K562 (cell line): ENCODE results near the gene FANCD2. TPM values are rescaled to one million over a fixed set of nuclear protein-coding genes. Genes with fewer than 3 reads are reported as not detected.

Source experiments
- E2F3 ChIP-seq: fragments of 250-450 bp; sonication (Bioruptor Pico); IDR thresholded peaks from 2 replicates; pipeline ENCODE4 v1.4.0; 2020; ENCODE audit warnings: mild to moderate bottlenecking
- EP300 ChIP-seq: IDR thresholded peaks from 2 replicates; pipeline ENCODE4 v1.6.1; 2012; ENCODE audit warnings: low read length, improper control_type of control experiment
- JUNB ChIP-seq: fragments of 450-650 bp; formaldehyde crosslinking; conservative IDR thresholded peaks from 2 replicates; pipeline ENCODE4 v1.4.0; 2020; ENCODE audit warnings: mild to moderate bottlenecking
- MAZ ChIP-seq, 2 experiments: fragments of 450-650 bp in 1 of 2; sonication (generic) in 1 of 2; formaldehyde crosslinking; IDR thresholded peaks in 1 of 2; conservative IDR thresholded peaks in 1 of 2; 2 replicates each; pipeline versions ENCODE4 v1.4.0 to v1.5.0; 2020; ENCODE audit warnings: mild to moderate bottlenecking in 1 of 2, missing genetic modification reagents in 1 of 2
- MYC ChIP-seq, 2 experiments: fragments of 250-450 bp in 1 of 2; sonication (Bioruptor Pico) in 1 of 2; IDR thresholded peaks; 2 replicates each; pipeline versions ENCODE4 v1.5.1 to v1.6.1; 2012 to 2021; ENCODE audit warnings: low read depth in 2 of 2, borderline replicate concordance in 1 of 2, improper control_type of control experiment in 1 of 2, low read length in 1 of 2, mild to moderate bottlenecking in 1 of 2, moderate library complexity in 1 of 2
- NR2C1 ChIP-seq, 2 experiments: fragments of 450-650 bp; IDR thresholded peaks; 2 replicates each; pipeline ENCODE4 v1.6.1; 2017; ENCODE audit warnings: mild to moderate bottlenecking in 2 of 2, antibody characterized with exemption in 1 of 2, inconsistent platforms in 1 of 2, missing compliant biosample characterization in 1 of 2, missing genetic modification characterization in 1 of 2
- POLR2A ChIP-seq: fragments of 450-650 bp; conservative IDR thresholded peaks from 2 replicates; pipeline ENCODE4 v1.6.1; 2016
- RAD51 ChIP-seq: fragments of 450-650 bp; IDR thresholded peaks from 2 replicates; pipeline ENCODE4 v1.7.1; 2016; ENCODE audit warnings: low read depth, mild to moderate bottlenecking, borderline replicate concordance
- SMAD4 ChIP-seq: fragments of 250-450 bp; sonication (Bioruptor Pico); conservative IDR thresholded peaks from 2 replicates; pipeline ENCODE4 v1.8.0; 2021; ENCODE audit warnings: inconsistent platforms, mild to moderate bottlenecking, moderate library complexity
- STAG1 ChIP-seq: sonication (generic); formaldehyde crosslinking; IDR thresholded peaks from 2 replicates; pipeline ENCODE4 v1.5.0; 2020; ENCODE audit warnings: missing genetic modification reagents, borderline replicate concordance
- ZFP36 ChIP-seq: fragments of 150-350 bp; IDR thresholded peaks from 2 replicates; pipeline ENCODE4 v1.6.1; 2018; ENCODE audit warnings: low read length, low read depth; ENCODE audit not compliant: partially characterized antibody
- ZNF24 ChIP-seq: fragments of 450-650 bp; IDR thresholded peaks from 2 replicates; pipeline ENCODE4 v1.6.1; 2016
- ZNF347 ChIP-seq: fragments of 450-650 bp; formaldehyde crosslinking; IDR thresholded peaks from 2 replicates; pipeline ENCODE4 v1.4.0; 2020; ENCODE audit warnings: low read depth, mild to moderate bottlenecking, moderate library complexity
- ZNF644 ChIP-seq: fragments of 200-800 bp; sonication (Bioruptor generic); IDR thresholded peaks from 2 replicates; pipeline ENCODE4 v1.6.1; 2016; ENCODE audit warnings: low read depth, missing genetic modification characterization, missing compliant biosample characterization
- ZNF668 ChIP-seq: fragments of 250-450 bp; sonication (Bioruptor Pico); IDR thresholded peaks from 2 replicates; pipeline ENCODE4 v1.8.0; 2022; ENCODE audit warnings: mild to moderate bottlenecking, inconsistent platforms
- polyA plus RNA-seq, 8 experiments: library from polyadenylated mRNA; depleted of rRNA in 4 of 8; stranded (reverse) in 5 of 8; unstranded in 3 of 8; fragments of >200 nt; fragmentation: Nextera tagmentation in 2 of 8; fragmentation: Illumina TruSeq in 1 of 8; extraction: Ambion mirVana in 2 of 8; extraction: Trizol in 1 of 8; gene quantifications; 2 replicates each; pipeline versions ENCODE4 v1.2.1 to v1.2.3, GENCODE V29; 2011 to 2014; ENCODE audit warnings: inconsistent platforms in 1 of 8, missing spikeins in 1 of 8
- total RNA-seq, 7 experiments: library from RNA; depleted of rRNA in 6 of 7; stranded (reverse); fragments of >200 nt in 6 of 7; fragmentation: Illumina TruSeq in 2 of 7; extraction: Trizol in 2 of 7; gene quantifications; 2 replicates each; pipeline versions ENCODE4 v1.2.1 to v1.2.3, GENCODE V29; 2011 to 2021; ENCODE audit warnings: low replicate concordance in 1 of 7
- TF ChIP-seq, protein P1 (sequence below), 2 experiments: fragments of 450-650 bp; IDR thresholded peaks; 2 replicates each; pipeline ENCODE4 v1.6.1; 2016; ENCODE audit warnings: mild to moderate bottlenecking in 2 of 2, borderline replicate concordance in 1 of 2, low read depth in 1 of 2, moderate library complexity in 1 of 2
- TF ChIP-seq, protein P2 (sequence below), 2 experiments: fragments of 450-650 bp in 1 of 2; sonication (generic) in 1 of 2; formaldehyde crosslinking; conservative IDR thresholded peaks; 2 replicates each; pipeline versions ENCODE4 v1.4.0 to v1.8.1; 2020 to 2022; ENCODE audit warnings: mild to moderate bottlenecking in 1 of 2, missing genetic modification reagents in 1 of 2

The FANCD2 gene
- total and polyA plus RNA-seq, 9 of the 15 experiments (the other 6 are each of a cell fraction or from before 2014, with no cell fraction given): 59.4 to 137 (median 96.1) TPM

DNA sequence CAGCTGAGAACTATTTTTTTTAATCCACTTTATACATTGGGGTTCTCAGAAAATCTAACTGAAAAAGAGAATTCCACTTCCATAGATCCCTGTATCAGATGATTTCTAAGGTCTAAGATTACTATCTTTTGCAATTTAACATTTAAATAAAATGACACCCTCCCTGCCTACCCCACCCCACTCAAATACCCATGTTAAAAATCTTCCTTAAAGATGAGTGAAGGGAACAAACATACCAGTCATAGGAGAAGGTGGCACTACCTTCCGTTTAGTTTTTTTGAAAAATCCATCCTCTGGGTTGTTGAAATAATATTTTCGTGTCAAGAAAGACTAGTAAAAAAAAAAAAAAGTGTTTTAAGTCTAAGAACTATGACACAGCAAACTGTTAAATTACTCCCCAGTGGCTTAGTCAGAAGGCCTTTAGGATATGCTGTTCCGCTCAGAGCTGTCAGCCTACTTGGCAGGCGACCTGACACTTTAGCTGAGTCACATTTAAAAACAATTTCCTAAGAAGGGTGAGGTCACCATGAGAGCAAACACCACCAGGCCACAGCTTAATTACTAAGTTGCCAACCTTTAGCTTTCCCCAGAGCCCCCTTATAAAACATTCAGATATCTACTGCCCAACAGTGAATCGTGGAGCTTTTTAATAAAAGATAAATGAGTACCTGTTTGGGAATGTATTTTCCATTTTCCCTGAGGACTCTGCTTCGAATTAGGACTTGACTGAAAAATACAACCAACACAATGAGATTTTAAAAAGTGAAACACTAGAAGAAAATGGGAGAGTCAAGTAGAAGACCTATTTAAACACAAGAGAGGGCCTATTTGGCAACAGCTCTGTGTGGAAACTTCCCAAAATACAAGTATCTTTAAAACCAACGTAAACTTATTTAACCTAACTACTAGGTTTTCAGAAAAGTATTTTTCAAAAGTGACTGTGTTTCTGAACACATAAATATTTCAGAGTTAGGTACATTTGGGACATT lies 49.2 kb upstream of the FANCD2 start (continued):
- TF ChIP-seq, protein P1, sequence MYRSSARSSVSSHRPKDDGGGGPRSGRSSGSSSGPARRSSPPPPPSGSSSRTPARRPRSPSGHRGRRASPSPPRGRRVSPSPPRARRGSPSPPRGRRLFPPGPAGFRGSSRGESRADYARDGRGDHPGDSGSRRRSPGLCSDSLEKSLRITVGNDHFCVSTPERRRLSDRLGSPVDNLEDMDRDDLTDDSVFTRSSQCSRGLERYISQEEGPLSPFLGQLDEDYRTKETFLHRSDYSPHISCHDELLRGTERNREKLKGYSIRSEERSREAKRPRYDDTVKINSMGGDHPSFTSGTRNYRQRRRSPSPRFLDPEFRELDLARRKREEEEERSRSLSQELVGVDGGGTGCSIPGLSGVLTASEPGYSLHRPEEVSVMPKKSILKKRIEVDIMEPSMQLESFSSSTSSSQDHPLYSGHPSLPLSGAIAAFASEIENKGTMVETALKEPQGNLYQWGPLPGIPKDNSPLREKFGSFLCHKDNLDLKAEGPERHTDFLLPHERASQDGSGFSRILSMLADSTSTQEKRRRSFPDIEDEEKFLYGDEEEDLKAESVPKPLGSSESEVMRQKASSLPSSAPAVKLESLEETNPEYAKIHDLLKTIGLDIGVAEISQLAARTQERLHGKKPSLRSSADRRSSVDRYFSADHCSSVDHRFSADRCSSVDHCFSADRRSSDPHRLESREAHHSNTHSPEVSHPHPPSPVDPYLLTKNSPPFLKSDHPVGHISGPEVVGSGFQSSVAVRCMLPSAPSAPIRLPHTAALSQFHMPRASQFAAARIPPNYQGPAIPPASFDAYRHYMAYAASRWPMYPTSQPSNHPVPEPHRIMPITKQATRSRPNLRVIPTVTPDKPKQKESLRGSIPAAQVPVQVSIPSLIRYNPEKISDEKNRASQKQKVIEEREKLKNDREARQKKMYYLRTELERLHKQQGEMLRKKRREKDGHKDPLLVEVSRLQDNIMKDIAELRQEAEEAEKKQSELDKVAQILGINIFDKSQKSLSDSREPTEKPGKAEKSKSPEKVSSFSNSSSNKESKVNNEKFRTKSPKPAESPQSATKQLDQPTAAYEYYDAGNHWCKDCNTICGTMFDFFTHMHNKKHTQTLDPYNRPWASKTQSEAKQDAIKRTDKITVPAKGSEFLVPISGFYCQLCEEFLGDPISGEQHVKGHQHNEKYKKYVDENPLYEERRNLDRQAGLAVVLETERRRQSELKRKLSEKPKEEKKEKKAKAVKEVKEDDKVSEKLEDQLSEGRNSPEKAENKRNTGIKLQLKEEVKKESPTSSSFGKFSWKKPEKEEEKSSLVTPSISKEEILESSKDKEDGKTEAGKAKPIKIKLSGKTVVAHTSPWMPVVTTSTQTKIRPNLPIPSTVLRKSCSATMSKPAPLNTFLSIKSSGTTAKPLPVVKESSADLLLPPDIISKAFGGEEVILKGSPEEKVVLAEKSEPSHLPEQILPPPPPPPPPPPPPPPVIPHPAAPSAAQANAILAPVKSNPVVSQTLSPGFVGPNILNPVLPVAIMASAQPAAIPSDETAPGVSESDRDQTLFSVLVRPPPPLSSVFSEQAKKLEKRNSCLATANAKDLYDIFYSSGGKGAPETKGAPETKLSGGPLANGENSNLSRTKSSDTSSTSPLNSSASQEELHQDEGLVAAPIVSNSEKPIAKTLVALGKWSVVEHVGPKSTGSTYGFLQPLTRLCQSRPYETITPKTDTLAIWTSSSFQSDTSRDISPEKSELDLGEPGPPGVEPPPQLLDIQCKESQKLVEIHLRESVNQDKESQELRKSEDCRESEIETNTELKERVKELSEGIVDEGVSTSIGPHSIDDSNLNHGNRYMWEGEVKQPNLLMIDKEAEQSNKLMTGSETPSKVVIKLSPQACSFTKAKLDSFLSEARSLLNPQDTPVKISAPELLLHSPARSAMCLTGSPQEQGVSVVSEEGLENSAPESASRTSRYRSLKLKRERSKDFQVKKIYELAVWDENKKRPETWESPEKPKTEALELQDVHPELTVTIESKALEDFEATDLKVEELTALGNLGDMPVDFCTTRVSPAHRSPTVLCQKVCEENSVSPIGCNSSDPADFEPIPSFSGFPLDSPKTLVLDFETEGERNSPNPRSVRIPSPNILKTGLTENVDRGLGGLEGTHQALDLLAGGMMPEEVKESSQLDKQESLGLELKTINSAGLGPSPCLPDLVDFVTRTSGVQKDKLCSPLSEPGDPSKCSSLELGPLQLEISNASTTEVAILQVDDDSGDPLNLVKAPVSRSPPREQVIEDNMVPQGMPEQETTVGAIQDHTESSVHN (IDR thresholded peaks at IDR 0.05; ENCODE audit: borderline replicate concordance in 1 of 2, low read depth in 1 of 2): peak in 1 of 2 experiments; percentile 99; a peak in 3 of 4 replicates
- TF ChIP-seq, protein P2, sequence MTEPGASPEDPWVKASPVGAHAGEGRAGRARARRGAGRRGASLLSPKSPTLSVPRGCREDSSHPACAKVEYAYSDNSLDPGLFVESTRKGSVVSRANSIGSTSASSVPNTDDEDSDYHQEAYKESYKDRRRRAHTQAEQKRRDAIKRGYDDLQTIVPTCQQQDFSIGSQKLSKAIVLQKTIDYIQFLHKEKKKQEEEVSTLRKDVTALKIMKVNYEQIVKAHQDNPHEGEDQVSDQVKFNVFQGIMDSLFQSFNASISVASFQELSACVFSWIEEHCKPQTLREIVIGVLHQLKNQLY (CRISPR knock-in tag; conservative IDR thresholded peaks at IDR 0.05): 0 out of 4 replicates have a peak, but pooled peaks of 1 of the 2 experiments have one; percentile 54
- peak; percentile 68; the same call in 1 of the 2 replicates for TF ChIP-seq JUNB (CRISPR knock-in tag)
- peak; percentile 80; the same call in 1 of the 2 replicates for TF ChIP-seq ZNF644 (tag)
- peak; percentile 52 for TF ChIP-seq ZFP36
- peak; percentile 94 for TF ChIP-seq EP300
- TF ChIP-seq POLR2A: peak; percentile 52
- peak; percentile 15; the same call in 1 of the 2 replicates for TF ChIP-seq RAD51
- TF ChIP-seq NR2C1 (IDR thresholded peaks at IDR 0.05): peak; percentile 48; the same call in 1 of the 2 replicates
- peak; percentile 82 for TF ChIP-seq NR2C1 (tag; IDR thresholded peaks at IDR 0.05)
- TF ChIP-seq SMAD4 (CRISPR knock-in tag): peak; percentile 64; the same call in 1 of the 2 replicates
- TF ChIP-seq MYC (IDR thresholded peaks at IDR 0.05; ENCODE audit: low read depth, low read length): peak; percentile 63; the same call in 1 of the 2 replicates
- no peak for TF ChIP-seq MYC (CRISPR knock-in tag; IDR thresholded peaks at IDR 0.05; ENCODE audit: borderline replicate concordance, low read depth)
- TF ChIP-seq MAZ (CRISPR knock-in tag; conservative IDR thresholded peaks at IDR 0.05 in 1 of 2, IDR thresholded peaks at IDR 0.05 in 1 of 2): peak in 1 of 2 experiments; percentile 53; a peak in 1 of 4 replicates
- TF ChIP-seq E2F3: no peak
- TF ChIP-seq ZNF24: no peak
- no peak for TF ChIP-seq STAG1 (CRISPR knock-in tag)
- TF ChIP-seq ZNF668 (CRISPR knock-in tag): peak; percentile 65; the same call in 1 of the 2 replicates
- TF ChIP-seq ZNF347 (CRISPR knock-in tag): 0 out of 2 replicates have a peak, but pooled peaks have one; percentile 11
